Spleen (tissue), 11 donors: Measurements from ENCODE around the gene DCDC1. TPM values are rescaled to one million over a fixed set of nuclear protein-coding genes. Genes with fewer than 3 reads are reported as not detected.

Experiments
- DNase-seq: peaks from one replicate; pipeline ENCODE4 v3.0.0-alpha.2; 2020
- H3K27ac ChIP-seq, 8 donors: fragments of 200-600 bp; sonication (generic) in 7 of 8; 1 replicate in 4 of 8; 2 replicates in 4 of 8; pipeline versions ENCODE4 v1.5.0 to v1.8.0; 2016 to 2021; ENCODE audit warnings: inconsistent platforms in 4 of 8, mild to moderate bottlenecking in 4 of 8, moderate library complexity in 1 of 8
- H3K27me3 ChIP-seq, 7 donors: fragments of 200-600 bp; sonication (generic) in 6 of 7; replicated peaks in 1 of 7; 1 replicate in 4 of 7; 2 replicates in 3 of 7; pipeline versions ENCODE4 v1.5.0 to v1.8.0; 2016 to 2021; ENCODE audit warnings: inconsistent platforms in 3 of 7, mild to moderate bottlenecking in 1 of 7
- H3K36me3 ChIP-seq, 6 donors: fragments of 200-600 bp; sonication (generic) in 5 of 6; 1 replicate in 4 of 6; 2 replicates in 2 of 6; pipeline versions ENCODE4 v1.5.0 to v1.8.0; 2016 to 2021; ENCODE audit warnings: inconsistent platforms in 2 of 6
- H3K4me1 ChIP-seq, 6 donors: fragments of 200-600 bp; sonication (generic) in 5 of 6; 1 replicate in 3 of 6; 2 replicates in 3 of 6; pipeline versions ENCODE4 v1.5.0 to v1.8.0; 2016 to 2021; ENCODE audit warnings: inconsistent platforms in 3 of 6
- H3K4me3 ChIP-seq, 8 donors: fragments of 200-600 bp; sonication (generic) in 7 of 8; 1 replicate in 4 of 8; 2 replicates in 4 of 8; pipeline versions ENCODE4 v1.5.0 to v1.8.0; 2016 to 2021; ENCODE audit warnings: inconsistent platforms in 4 of 8, mild to moderate bottlenecking in 4 of 8, moderate library complexity in 2 of 8
- H3K9me3 ChIP-seq, 8 donors: fragments of 200-600 bp; sonication (generic) in 7 of 8; 1 replicate in 4 of 8; 2 replicates in 4 of 8; pipeline versions ENCODE4 v1.5.0 to v1.8.0; 2016 to 2021; ENCODE audit warnings: inconsistent platforms in 4 of 8
- POLR2A ChIP-seq, 3 donors: fragments of 450-650 bp; IDR thresholded peaks; one replicate each; pipeline ENCODE4 v1.5.1; 2017; ENCODE audit warnings: antibody characterized with exemption in 3 of 3, mild to moderate bottlenecking in 1 of 3
- POLR2AphosphoS5 ChIP-seq, 3 donors: sonication (generic); formaldehyde crosslinking; IDR thresholded peaks; one replicate each; pipeline ENCODE4 v1.5.1; 2017; ENCODE audit warnings: antibody characterized with exemption in 3 of 3
- WGBS, 5 donors: extraction: QIAGEN DNeasy Blood & Tissue Kit in 3 of 5; methylation state at CpG; one replicate each; pipeline versions ENCODE4 v1.1.5 to v1.1.7; 2013 to 2018; 5-methylcytosine and 5-hydroxymethylcytosine counted together
- intact Hi-C: fragments of 100-400 bp; cut with DNase I; formaldehyde crosslinking; loops from one replicate; pipeline ENCODE4 v1.15.0; 2023; ENCODE audit warnings: low total_unique reads
- polyA plus RNA-seq, 3 donors: library from polyadenylated mRNA; stranded (reverse); fragments of 200-250 nt; gene quantifications; one replicate each; pipeline ENCODE4 v1.2.1, GENCODE V29; 2013
- total RNA-seq, 7 donors: library from RNA; depleted of rRNA in 3 of 7; stranded (reverse); fragments of >200 nt in 3 of 7; fragmentation: NEBNext Ultra II Directional in 4 of 7; extraction: Animal tissue kit (Norgen Biotek cat#: 25700) in 4 of 7; gene quantifications; one replicate each; pipeline versions ENCODE4 v1.1.0 to v1.2.1, GENCODE V29; 2016 to 2021
- TF ChIP-seq, protein P1 (sequence below), 11 experiments: fragments of 200-600 bp in 7 of 11; fragments of 450-650 bp in 4 of 11; sonication (generic) in 4 of 11; IDR thresholded peaks in 8 of 11; conservative IDR thresholded peaks in 3 of 11; 1 replicate in 7 of 11; 2 replicates in 4 of 11; pipeline versions ENCODE4 v1.4.0 to v1.8.0; 2016 to 2021; ENCODE audit warnings: antibody characterized with exemption in 11 of 11, inconsistent platforms in 4 of 11, mild to moderate bottlenecking in 1 of 11
- donor health status: healthy with polysubstance abuse.
- donor health status: DM: no; HTN: no; CAD: no; lungs with moderate emphysema.
- donor health status: DM: no; HTN: no; CAD: no.
- donor health status: Bipolar disorder and iron deficiency.
- donor health status: healthy.
- donor health status: DM: no; HTN: no; CAD: no.
- donor health status: DM: yes; HTN: yes; CAD: no.

Gene DCDC1
- total and polyA plus RNA-seq, 10 donors: 0.03 to 0.88 (median 0.25) TPM; not detected in 6

DNA sequence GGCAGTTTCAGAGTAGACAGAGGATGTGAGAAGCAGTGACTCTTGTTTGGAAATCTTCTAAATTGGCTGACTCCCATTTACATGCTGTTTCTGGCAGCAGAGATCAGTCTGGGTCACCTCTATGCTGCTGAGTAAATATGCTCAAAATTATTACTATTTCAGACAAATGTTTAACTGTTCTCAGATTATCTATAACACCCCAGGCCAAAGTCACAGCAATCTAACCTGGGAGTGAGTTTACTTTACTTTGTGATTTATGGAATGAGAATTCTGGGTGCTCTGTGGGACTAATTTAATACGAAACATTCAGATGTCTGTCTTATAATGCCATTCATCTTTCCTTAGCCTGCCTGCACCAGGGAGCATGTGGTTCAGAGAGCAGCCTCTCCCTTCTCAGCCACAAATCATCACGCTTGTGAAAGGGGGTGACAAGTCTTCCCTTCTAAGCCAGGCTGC is 500.9 kb downstream of the DCDC1 start:
- 69 to 77% (median 74%) methylated on average over 2 of the region's 2 CpGs for WGBS, 5 donors
- no peak for DNase-seq
- no peaks in the 10 kb centered on the region for H3K4me1 ChIP-seq
- intact Hi-C loops: no loop called here
- H3K9me3 ChIP-seq: no peaks in the 10 kb centered on the region
- no peaks in the 10 kb centered on the region for H3K36me3 ChIP-seq
- no peak for TF ChIP-seq POLR2AphosphoS5 (IDR thresholded peaks at IDR 0.05)
- TF ChIP-seq, protein P1, sequence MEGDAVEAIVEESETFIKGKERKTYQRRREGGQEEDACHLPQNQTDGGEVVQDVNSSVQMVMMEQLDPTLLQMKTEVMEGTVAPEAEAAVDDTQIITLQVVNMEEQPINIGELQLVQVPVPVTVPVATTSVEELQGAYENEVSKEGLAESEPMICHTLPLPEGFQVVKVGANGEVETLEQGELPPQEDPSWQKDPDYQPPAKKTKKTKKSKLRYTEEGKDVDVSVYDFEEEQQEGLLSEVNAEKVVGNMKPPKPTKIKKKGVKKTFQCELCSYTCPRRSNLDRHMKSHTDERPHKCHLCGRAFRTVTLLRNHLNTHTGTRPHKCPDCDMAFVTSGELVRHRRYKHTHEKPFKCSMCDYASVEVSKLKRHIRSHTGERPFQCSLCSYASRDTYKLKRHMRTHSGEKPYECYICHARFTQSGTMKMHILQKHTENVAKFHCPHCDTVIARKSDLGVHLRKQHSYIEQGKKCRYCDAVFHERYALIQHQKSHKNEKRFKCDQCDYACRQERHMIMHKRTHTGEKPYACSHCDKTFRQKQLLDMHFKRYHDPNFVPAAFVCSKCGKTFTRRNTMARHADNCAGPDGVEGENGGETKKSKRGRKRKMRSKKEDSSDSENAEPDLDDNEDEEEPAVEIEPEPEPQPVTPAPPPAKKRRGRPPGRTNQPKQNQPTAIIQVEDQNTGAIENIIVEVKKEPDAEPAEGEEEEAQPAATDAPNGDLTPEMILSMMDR (IDR thresholded peaks at IDR 0.05 in 8 of 11, conservative IDR thresholded peaks at IDR 0.05 in 3 of 11): no peak
- no peak for TF ChIP-seq POLR2A (IDR thresholded peaks at IDR 0.05)
- no peaks in the 10 kb centered on the region for H3K27me3 ChIP-seq
- H3K4me3 ChIP-seq: no peak overlapping the region
- no peak overlapping the region for H3K27ac ChIP-seq

DNA sequence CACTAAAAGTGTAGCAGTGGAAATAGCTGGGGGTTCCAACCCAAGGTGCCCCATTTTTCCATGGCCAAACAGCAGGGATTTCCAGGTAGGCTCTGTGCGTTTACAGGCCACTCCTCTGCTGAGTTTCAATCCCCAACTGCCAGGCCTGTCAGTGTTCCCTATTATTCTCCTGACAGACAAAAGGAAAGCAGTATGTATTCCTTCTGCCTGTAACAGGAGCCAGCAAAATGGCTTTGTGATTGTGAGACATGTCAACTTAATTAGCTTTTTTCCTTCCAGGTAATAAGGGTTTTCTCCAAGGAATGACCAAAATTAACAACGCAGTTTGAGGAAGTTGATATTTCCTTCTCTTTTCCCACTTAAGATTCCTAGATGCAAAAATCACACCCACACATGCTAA is 506.3 kb downstream of the DCDC1 start:
- H3K9me3 ChIP-seq: no peaks in the 10 kb centered on the region
- H3K4me3 ChIP-seq: no peak overlapping the region
- H3K4me1 ChIP-seq: no peaks in the 10 kb centered on the region
- intact Hi-C loops: no loop called here
- no peaks in the 10 kb centered on the region for H3K36me3 ChIP-seq
- no peak for TF ChIP-seq POLR2AphosphoS5 (IDR thresholded peaks at IDR 0.05)
- TF ChIP-seq POLR2A (IDR thresholded peaks at IDR 0.05): no peak
- no peak overlapping the region for H3K27ac ChIP-seq
- no peak for DNase-seq
- WGBS, 5 donors: 46 to 60% (median 57%) methylated on average over 2 of the region's 2 CpGs
- H3K27me3 ChIP-seq: no peaks in the 10 kb centered on the region

DNA sequence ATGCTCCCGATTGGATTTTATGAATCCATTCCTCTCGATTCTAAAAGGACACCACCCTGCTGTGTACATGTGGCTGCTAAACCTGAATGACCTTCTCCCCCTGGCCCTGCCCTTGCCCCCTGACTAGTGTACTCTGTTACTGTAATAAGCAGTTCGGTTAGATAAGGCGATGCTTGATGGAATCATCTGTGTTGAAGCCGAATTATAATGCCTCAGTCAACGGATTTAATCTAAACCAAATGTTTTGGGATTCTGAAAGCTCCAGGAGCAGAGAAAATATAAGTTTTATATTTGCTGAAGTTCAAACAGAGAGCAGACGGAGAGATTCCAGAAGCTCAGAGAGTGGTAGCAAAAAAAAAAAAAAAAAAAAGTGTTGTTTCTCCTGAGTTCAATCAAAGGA is 508.0 kb downstream of the DCDC1 start:
- TF ChIP-seq POLR2A (IDR thresholded peaks at IDR 0.05) (no peak), POLR2AphosphoS5 (IDR thresholded peaks at IDR 0.05) (no peak)
- TF ChIP-seq, protein P1 (IDR thresholded peaks at IDR 0.05 in 8 of 11, conservative IDR thresholded peaks at IDR 0.05 in 3 of 11): no peak
- no peak overlapping the region for H3K27ac ChIP-seq
- intact Hi-C loops: no loop called here
- WGBS, 5 donors: 87 to 94% (median 88%) methylated on average over 7 of the region's 7 CpGs
- no peak overlapping the region for H3K4me3 ChIP-seq
- DNase-seq: no peak
- H3K27me3 ChIP-seq: no peaks in the 10 kb centered on the region
- no peaks in the 10 kb centered on the region for H3K9me3 ChIP-seq
- H3K36me3 ChIP-seq: no peaks in the 10 kb centered on the region
- H3K4me1 ChIP-seq: no peaks in the 10 kb centered on the region

DNA sequence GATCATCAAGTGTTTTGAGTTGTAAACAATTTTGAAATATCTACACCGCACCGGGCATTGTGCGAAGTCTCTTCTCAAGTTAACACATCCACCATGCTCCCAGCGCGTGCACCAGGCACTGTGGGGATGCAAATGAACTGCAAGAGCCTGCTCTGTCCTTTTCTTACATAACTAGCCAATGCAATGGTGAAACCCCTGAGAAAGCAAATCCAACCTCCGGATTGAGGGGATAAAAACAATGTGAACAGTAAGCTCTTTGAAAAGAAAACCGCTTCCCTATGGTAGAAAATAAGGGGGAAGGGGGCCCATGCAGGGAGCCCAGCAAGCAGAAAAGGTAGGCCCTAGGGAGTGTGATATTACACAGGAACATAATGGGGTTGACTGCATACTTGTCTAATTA is 508.5 kb downstream of the DCDC1 start:
- no peak for TF ChIP-seq POLR2AphosphoS5 (IDR thresholded peaks at IDR 0.05)
- TF ChIP-seq POLR2A (IDR thresholded peaks at IDR 0.05): no peak
- TF ChIP-seq, protein P1 (IDR thresholded peaks at IDR 0.05 in 8 of 11, conservative IDR thresholded peaks at IDR 0.05 in 3 of 11): no peak
- WGBS, 5 donors: 86 to 92% (median 90%) methylated on average over 7 of the region's 7 CpGs
- intact Hi-C loops: no loop called here
- DNase-seq: no peak
- Histone ChIP-seq H3K27me3 (no peaks in the 10 kb centered on the region), H3K27ac (no peak overlapping the region), H3K4me1 (no peaks in the 10 kb centered on the region), H3K36me3 (no peaks in the 10 kb centered on the region), H3K9me3 (no peaks in the 10 kb centered on the region), H3K4me3 (no peak overlapping the region)

DNA sequence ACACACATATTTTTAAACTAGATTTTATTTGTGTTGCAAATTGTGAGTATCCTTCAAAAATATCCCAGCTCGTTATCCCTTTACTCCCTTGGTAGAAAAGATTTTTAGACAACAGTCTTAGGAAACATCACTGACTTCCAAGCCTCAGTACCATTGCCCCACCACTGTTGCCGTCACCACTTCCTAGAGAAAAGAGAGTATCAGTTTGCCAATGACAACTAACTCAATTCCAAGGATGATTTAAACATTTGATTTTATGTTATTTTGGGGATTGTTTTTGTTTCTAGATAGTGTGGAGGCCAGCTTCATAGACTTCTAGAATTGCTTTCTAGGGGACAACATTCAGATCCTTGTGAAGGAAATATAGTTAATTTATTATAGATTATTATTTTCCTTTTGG is 509.4 kb downstream of the DCDC1 start:
- no peaks in the 10 kb centered on the region for H3K9me3 ChIP-seq
- H3K27ac ChIP-seq: no peak overlapping the region
- WGBS, 5 donors: 74 to 92% (median 88%) methylated on average over 2 of the region's 2 CpGs
- H3K36me3 ChIP-seq: no peaks in the 10 kb centered on the region
- H3K27me3 ChIP-seq: no peaks in the 10 kb centered on the region
- no peak overlapping the region for H3K4me3 ChIP-seq
- no peak for DNase-seq
- intact Hi-C loops: no loop called here
- no peaks in the 10 kb centered on the region for H3K4me1 ChIP-seq
- TF ChIP-seq POLR2A (IDR thresholded peaks at IDR 0.05) (no peak), POLR2AphosphoS5 (IDR thresholded peaks at IDR 0.05) (no peak)
- TF ChIP-seq, protein P1 (IDR thresholded peaks at IDR 0.05 in 8 of 11, conservative IDR thresholded peaks at IDR 0.05 in 3 of 11): no peak
